A172 (cell line): Measurements from ENCODE around the gene DTX2. TPM values are rescaled to one million over a fixed set of nuclear protein-coding genes. Genes with fewer than 3 reads are reported as not detected.
A peak's percentile ranks its signal among the peaks of the same experiment; 100 is the strongest.
"Not testable (repeated sequence)": the region's sequence is repeated elsewhere in the genome, so short reads cannot be mapped to it uniquely, and the experiment has no call there.

Experiments used
- DNase-seq: peaks from one replicate; pipeline ENCODE4 v3.0.0-alpha.2; 2015; ENCODE audit warnings: low spot score
- total RNA-seq: library from RNA; depleted of rRNA; stranded (reverse); fragments of >200 nt; shearing (Covaris generic); gene quantifications from 2 replicates; pipeline ENCODE4 v1.2.3, GENCODE V29; 2014; rRNA removed

Gene DTX2
- total RNA-seq, result 18.0 and 36.7 TPM in 2 replicates

- not testable (repeated sequence) for DNase-seq
Observed at GRCh38 chr7:76461464-76462101, at the start of gene DTX2. Gene DTX2 (plus strand): TSS chr7:76461709. CDS start chr7:76480510, 18,801 bp downstream.

GRCh38 chr7:76412249-76412648 lies 49.3 kb upstream of the DTX2 start:
- DNase-seq, result no peak

- DNase-seq, result not testable (repeated sequence)
Observed at GRCh38 chr7:76417654-76418310, 43.7 kb upstream of the DTX2 start.

GRCh38 chr7:76421097-76421496 lies 40.4 kb upstream of the DTX2 start:
- DNase-seq, result peak; percentile 100

- DNase-seq, result peak; percentile 60
Observed at GRCh38 chr7:76423666-76424412, 37.7 kb upstream of the DTX2 start.

- no peak for DNase-seq
Observed at GRCh38 chr7:76424413-76425111, 36.9 kb upstream of the DTX2 start, which contains the start of gene ZP3. Gene ZP3 (plus strand): TSS chr7:76424950. CDS start chr7:76424965, 15 bp downstream.

GRCh38 chr7:76425156-76425555 lies 36.4 kb upstream of the DTX2 start:
- no peak for DNase-seq

- DNase-seq, result not testable (repeated sequence)
Observed at GRCh38 chr7:76425558-76425957, 36.0 kb upstream of the DTX2 start.

- DNase-seq, result no peak
Observed at GRCh38 chr7:76426246-76426645, 35.3 kb upstream of the DTX2 start.

- no peak for DNase-seq
Observed at GRCh38 chr7:76427635-76428034, 33.9 kb upstream of the DTX2 start.

- DNase-seq, result no peak
Observed at GRCh38 chr7:76428149-76428823, 33.2 kb upstream of the DTX2 start.

GRCh38 chr7:76428868-76429805 lies 32.4 kb upstream of the DTX2 start:
- peak; percentile 83 for DNase-seq

- no peak for DNase-seq
Observed at GRCh38 chr7:76430211-76430610, 31.3 kb upstream of the DTX2 start.

GRCh38 chr7:76430836-76431235 lies 30.7 kb upstream of the DTX2 start:
- no peak for DNase-seq

GRCh38 chr7:76437873-76438272 lies 23.6 kb upstream of the DTX2 start:
- DNase-seq, result peak; percentile 96

- not testable (repeated sequence) for DNase-seq
Observed at GRCh38 chr7:76439120-76439888, 22.2 kb upstream of the DTX2 start.

- not testable (repeated sequence) for DNase-seq
Observed at GRCh38 chr7:76440404-76440803, 21.1 kb upstream of the DTX2 start.

- DNase-seq, result not testable (repeated sequence)
Observed at GRCh38 chr7:76441792-76442191, 19.7 kb upstream of the DTX2 start.

GRCh38 chr7:76442664-76443446 lies 18.7 kb upstream of the DTX2 start:
- DNase-seq, result not testable (repeated sequence)
